ENCODE data around the gene FAM167B.

Gene FAM167B

GRCh38 chr1:32221980-32222755, 24.9 kb upstream of the FAM167B start, which contains the start of the genes EIF3I and TMEM234:
EIF3I (plus strand) TSS chr1:32222407; CDS start chr1:32222442, 35 bp downstream.
TMEM234 (minus strand) TSS chr1:32222353; CDS start chr1:32222322, 31 bp downstream.
- peaks cover 18 to 25% of the 10 kb centered on the region in 2 donors for H3K36me3 ChIP-seq (ENCODE audit: control insufficient read depth in 2 of 2, insufficient read depth in 2 of 2, low read length in 2 of 2)
- H3K9me3 ChIP-seq (ENCODE audit: control insufficient read depth in 2 of 2, low read length in 2 of 2): no peaks in the 10 kb centered on the region
- H3K9ac ChIP-seq (ENCODE audit: low read depth in 1 of 2, low read length in 2 of 2): peak within 1 kb of the TSS; percentile 97 to 98
- peaks cover 18 to 24% of the 10 kb centered on the region in 2 donors for H3K4me1 ChIP-seq (ENCODE audit: control insufficient read depth in 2 of 2, insufficient read depth in 2 of 2, low read length in 2 of 2)
- peak within 1 kb of the TSS; percentile 84 to 85 for H3K27ac ChIP-seq (ENCODE audit: low read depth in 2 of 2, low read length in 2 of 2)
- peak within 1 kb of the TSS; percentile 95 to 96 for H3K4me3 ChIP-seq (ENCODE audit: low read length in 2 of 2)
- no peaks in the 10 kb centered on the region for H3K27me3 ChIP-seq (ENCODE audit: control insufficient read depth in 2 of 2, insufficient read depth in 2 of 2, low read length in 2 of 2)

- Histone ChIP-seq H3K9me3 (ENCODE audit: control insufficient read depth in 2 of 2, low read length in 2 of 2) (no peaks in the 10 kb centered on the region), H3K36me3 (ENCODE audit: control insufficient read depth in 2 of 2, insufficient read depth in 2 of 2, low read length in 2 of 2) (peaks cover 29 to 36% of the 10 kb centered on the region in 2 donors), H3K27me3 (ENCODE audit: control insufficient read depth in 2 of 2, insufficient read depth in 2 of 2, low read length in 2 of 2) (no peaks in the 10 kb centered on the region), H3K27ac (ENCODE audit: low read depth in 2 of 2, low read length in 2 of 2) (no peak overlapping the region), H3K4me3 (ENCODE audit: low read length in 2 of 2) (peak overlapping the region in 1 of 2 donors; percentile 26), H3K4me1 (ENCODE audit: control insufficient read depth in 2 of 2, insufficient read depth in 2 of 2, low read length in 2 of 2) (peaks cover 18% of the 10 kb centered on the region in 2 donors), H3K9ac (ENCODE audit: low read depth in 1 of 2, low read length in 2 of 2) (peak overlapping the region in 1 of 2 donors; percentile 54)
These were observed 23.3 kb upstream of the FAM167B start for GRCh38 chr1:32223683-32224082.

GRCh38 chr1:32224285-32224684, 22.7 kb upstream of the FAM167B start:
- H3K9ac ChIP-seq (ENCODE audit: low read depth in 1 of 2, low read length in 2 of 2): no peak overlapping the region
- no peak overlapping the region for H3K27ac ChIP-seq (ENCODE audit: low read depth in 2 of 2, low read length in 2 of 2)
- no peaks in the 10 kb centered on the region for H3K27me3 ChIP-seq (ENCODE audit: control insufficient read depth in 2 of 2, insufficient read depth in 2 of 2, low read length in 2 of 2)
- H3K4me1 ChIP-seq (ENCODE audit: control insufficient read depth in 2 of 2, insufficient read depth in 2 of 2, low read length in 2 of 2): peaks cover 18% of the 10 kb centered on the region in 2 donors
- no peaks in the 10 kb centered on the region for H3K9me3 ChIP-seq (ENCODE audit: control insufficient read depth in 2 of 2, low read length in 2 of 2)
- H3K4me3 ChIP-seq (ENCODE audit: low read length in 2 of 2): no peak overlapping the region
- peaks cover 34 to 41% of the 10 kb centered on the region in 2 donors for H3K36me3 ChIP-seq (ENCODE audit: control insufficient read depth in 2 of 2, insufficient read depth in 2 of 2, low read length in 2 of 2)

- no peak overlapping the region for H3K27ac ChIP-seq (ENCODE audit: low read depth in 2 of 2, low read length in 2 of 2)
- no peaks in the 10 kb centered on the region for H3K9me3 ChIP-seq (ENCODE audit: control insufficient read depth in 2 of 2, low read length in 2 of 2)
- H3K36me3 ChIP-seq (ENCODE audit: control insufficient read depth in 2 of 2, insufficient read depth in 2 of 2, low read length in 2 of 2): peaks cover 50 to 61% of the 10 kb centered on the region in 2 donors
These were observed 18.3 kb upstream of the FAM167B start for GRCh38 chr1:32228771-32229170.

GRCh38 chr1:32231843-32232432, 15.1 kb upstream of the FAM167B start:
- Histone ChIP-seq H3K27me3 (ENCODE audit: control insufficient read depth in 2 of 2, insufficient read depth in 2 of 2, low read length in 2 of 2) (no peaks in the 10 kb centered on the region), H3K9ac (ENCODE audit: low read depth in 1 of 2, low read length in 2 of 2) (no peak overlapping the region), H3K27ac (ENCODE audit: low read depth in 2 of 2, low read length in 2 of 2) (no peak overlapping the region), H3K4me3 (ENCODE audit: low read length in 2 of 2) (no peak overlapping the region), H3K36me3 (ENCODE audit: control insufficient read depth in 2 of 2, insufficient read depth in 2 of 2, low read length in 2 of 2) (peaks cover 36 to 45% of the 10 kb centered on the region in 2 donors), H3K4me1 (ENCODE audit: control insufficient read depth in 2 of 2, insufficient read depth in 2 of 2, low read length in 2 of 2) (no peaks in the 10 kb centered on the region), H3K9me3 (ENCODE audit: control insufficient read depth in 2 of 2, low read length in 2 of 2) (no peaks in the 10 kb centered on the region)

More at GRCh38 chr1:32228771-32229170, 18.3 kb upstream of the FAM167B start:
- Histone ChIP-seq H3K4me1 (ENCODE audit: control insufficient read depth in 2 of 2, insufficient read depth in 2 of 2, low read length in 2 of 2) (peaks cover 0 to 2% of the 10 kb centered on the region in 2 donors), H3K27me3 (ENCODE audit: control insufficient read depth in 2 of 2, insufficient read depth in 2 of 2, low read length in 2 of 2) (no peaks in the 10 kb centered on the region), H3K4me3 (ENCODE audit: low read length in 2 of 2) (no peak overlapping the region), H3K9ac (ENCODE audit: low read depth in 1 of 2, low read length in 2 of 2) (no peak overlapping the region)

GRCh38 chr1:32232558-32233304, 14.3 kb upstream of the FAM167B start:
- H3K36me3 ChIP-seq (ENCODE audit: control insufficient read depth in 2 of 2, insufficient read depth in 2 of 2, low read length in 2 of 2): peaks cover 30 to 39% of the 10 kb centered on the region in 2 donors
- H3K4me3 ChIP-seq (ENCODE audit: low read length in 2 of 2): no peak overlapping the region
- no peaks in the 10 kb centered on the region for H3K4me1 ChIP-seq (ENCODE audit: control insufficient read depth in 2 of 2, insufficient read depth in 2 of 2, low read length in 2 of 2)
- H3K27me3 ChIP-seq (ENCODE audit: control insufficient read depth in 2 of 2, insufficient read depth in 2 of 2, low read length in 2 of 2): no peaks in the 10 kb centered on the region
- H3K9me3 ChIP-seq (ENCODE audit: control insufficient read depth in 2 of 2, low read length in 2 of 2): no peaks in the 10 kb centered on the region
- H3K9ac ChIP-seq (ENCODE audit: low read depth in 1 of 2, low read length in 2 of 2): no peak overlapping the region
- H3K27ac ChIP-seq (ENCODE audit: low read depth in 2 of 2, low read length in 2 of 2): no peak overlapping the region

GRCh38 chr1:32234792-32235191, 12.2 kb upstream of the FAM167B start:
- no peak overlapping the region for H3K4me3 ChIP-seq (ENCODE audit: low read length in 2 of 2)
- no peaks in the 10 kb centered on the region for H3K9me3 ChIP-seq (ENCODE audit: control insufficient read depth in 2 of 2, low read length in 2 of 2)
- H3K4me1 ChIP-seq (ENCODE audit: control insufficient read depth in 2 of 2, insufficient read depth in 2 of 2, low read length in 2 of 2): peaks cover 0 to under 1% of the 10 kb centered on the region in 2 donors
- no peak overlapping the region for H3K27ac ChIP-seq (ENCODE audit: low read depth in 2 of 2, low read length in 2 of 2)
- H3K9ac ChIP-seq (ENCODE audit: low read depth in 1 of 2, low read length in 2 of 2): no peak overlapping the region
- H3K36me3 ChIP-seq (ENCODE audit: control insufficient read depth in 2 of 2, insufficient read depth in 2 of 2, low read length in 2 of 2): peaks cover 16 to 22% of the 10 kb centered on the region in 2 donors
- H3K27me3 ChIP-seq (ENCODE audit: control insufficient read depth in 2 of 2, insufficient read depth in 2 of 2, low read length in 2 of 2): no peaks in the 10 kb centered on the region

GRCh38 chr1:32239337-32239736, 7.7 kb upstream of the FAM167B start:
- H3K9ac ChIP-seq (ENCODE audit: low read depth in 1 of 2, low read length in 2 of 2): no peak overlapping the region

GRCh38 chr1:32239790-32240139, 7.3 kb upstream of the FAM167B start:
- Histone ChIP-seq H3K4me1 (ENCODE audit: control insufficient read depth in 2 of 2, insufficient read depth in 2 of 2, low read length in 2 of 2) (peaks cover 3 to 13% of the 10 kb centered on the region in 2 donors), H3K27ac (ENCODE audit: low read depth in 2 of 2, low read length in 2 of 2) (peak overlapping the region; percentile 75 to 76), H3K27me3 (ENCODE audit: control insufficient read depth in 2 of 2, insufficient read depth in 2 of 2, low read length in 2 of 2) (no peaks in the 10 kb centered on the region), H3K9me3 (ENCODE audit: control insufficient read depth in 2 of 2, low read length in 2 of 2) (no peaks in the 10 kb centered on the region), H3K4me3 (ENCODE audit: low read length in 2 of 2) (peak overlapping the region; percentile 83 to 86), H3K9ac (ENCODE audit: low read depth in 1 of 2, low read length in 2 of 2) (peak overlapping the region; percentile 72), H3K36me3 (ENCODE audit: control insufficient read depth in 2 of 2, insufficient read depth in 2 of 2, low read length in 2 of 2) (no peaks in the 10 kb centered on the region)

More at GRCh38 chr1:32239337-32239736, 7.7 kb upstream of the FAM167B start:
- Histone ChIP-seq H3K36me3 (ENCODE audit: control insufficient read depth in 2 of 2, insufficient read depth in 2 of 2, low read length in 2 of 2) (no peaks in the 10 kb centered on the region), H3K9me3 (ENCODE audit: control insufficient read depth in 2 of 2, low read length in 2 of 2) (no peaks in the 10 kb centered on the region), H3K27me3 (ENCODE audit: control insufficient read depth in 2 of 2, insufficient read depth in 2 of 2, low read length in 2 of 2) (no peaks in the 10 kb centered on the region), H3K27ac (ENCODE audit: low read depth in 2 of 2, low read length in 2 of 2) (peak overlapping the region in 1 of 2 donors; percentile 76), H3K4me3 (ENCODE audit: low read length in 2 of 2) (no peak overlapping the region), H3K4me1 (ENCODE audit: control insufficient read depth in 2 of 2, insufficient read depth in 2 of 2, low read length in 2 of 2) (peaks cover 3 to 13% of the 10 kb centered on the region in 2 donors)

All from mucosa of rectum (tissue), 2 donors.